ENCODE measurements around the gene MEPCE.
"Not testable (repeated sequence)": the region's sequence is repeated elsewhere in the genome, so short reads cannot be mapped to it uniquely, and the experiment has no call there.

The MEPCE gene, protein sequence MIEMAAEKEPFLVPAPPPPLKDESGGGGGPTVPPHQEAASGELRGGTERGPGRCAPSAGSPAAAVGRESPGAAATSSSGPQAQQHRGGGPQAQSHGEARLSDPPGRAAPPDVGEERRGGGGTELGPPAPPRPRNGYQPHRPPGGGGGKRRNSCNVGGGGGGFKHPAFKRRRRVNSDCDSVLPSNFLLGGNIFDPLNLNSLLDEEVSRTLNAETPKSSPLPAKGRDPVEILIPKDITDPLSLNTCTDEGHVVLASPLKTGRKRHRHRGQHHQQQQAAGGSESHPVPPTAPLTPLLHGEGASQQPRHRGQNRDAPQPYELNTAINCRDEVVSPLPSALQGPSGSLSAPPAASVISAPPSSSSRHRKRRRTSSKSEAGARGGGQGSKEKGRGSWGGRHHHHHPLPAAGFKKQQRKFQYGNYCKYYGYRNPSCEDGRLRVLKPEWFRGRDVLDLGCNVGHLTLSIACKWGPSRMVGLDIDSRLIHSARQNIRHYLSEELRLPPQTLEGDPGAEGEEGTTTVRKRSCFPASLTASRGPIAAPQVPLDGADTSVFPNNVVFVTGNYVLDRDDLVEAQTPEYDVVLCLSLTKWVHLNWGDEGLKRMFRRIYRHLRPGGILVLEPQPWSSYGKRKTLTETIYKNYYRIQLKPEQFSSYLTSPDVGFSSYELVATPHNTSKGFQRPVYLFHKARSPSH

DNA sequence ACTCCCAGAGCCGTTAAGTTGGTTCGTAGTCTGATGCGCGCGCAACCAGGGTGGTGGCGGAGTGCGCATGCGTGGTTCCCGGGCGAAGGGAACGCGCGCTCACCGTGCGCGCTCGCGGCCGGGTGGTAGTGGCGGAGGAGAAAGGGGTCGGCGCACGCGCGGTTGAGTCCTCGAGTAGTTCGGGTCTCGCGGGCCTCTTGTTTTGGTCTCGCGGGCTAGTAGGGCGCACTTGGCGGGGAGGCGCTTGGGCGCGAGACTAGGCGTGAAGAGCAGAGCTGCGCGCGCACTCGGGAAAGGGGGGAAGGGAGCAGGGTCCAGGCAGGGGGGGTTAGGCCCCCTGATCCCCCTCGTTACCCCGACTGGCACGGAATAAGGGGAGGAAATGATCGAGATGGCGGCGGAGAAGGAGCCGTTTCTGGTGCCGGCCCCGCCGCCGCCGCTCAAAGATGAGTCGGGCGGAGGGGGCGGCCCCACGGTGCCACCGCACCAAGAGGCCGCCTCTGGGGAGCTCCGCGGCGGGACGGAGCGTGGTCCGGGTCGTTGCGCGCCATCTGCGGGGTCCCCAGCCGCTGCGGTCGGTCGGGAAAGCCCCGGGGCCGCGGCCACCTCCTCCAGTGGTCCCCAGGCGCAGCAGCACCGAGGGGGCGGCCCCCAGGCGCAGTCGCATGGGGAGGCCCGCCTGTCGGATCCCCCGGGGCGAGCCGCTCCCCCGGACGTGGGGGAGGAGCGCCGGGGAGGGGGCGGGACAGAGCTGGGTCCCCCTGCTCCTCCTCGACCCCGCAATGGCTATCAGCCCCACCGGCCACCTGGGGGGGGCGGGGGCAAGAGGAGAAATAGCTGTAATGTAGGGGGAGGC, at the start of gene MEPCE:
Gene MEPCE (plus strand): TSS at position 195 of the 856 bp plus-strand sequence. CDS start 188 bp downstream, at position 383.
- TF ChIP-seq, protein P1, sequence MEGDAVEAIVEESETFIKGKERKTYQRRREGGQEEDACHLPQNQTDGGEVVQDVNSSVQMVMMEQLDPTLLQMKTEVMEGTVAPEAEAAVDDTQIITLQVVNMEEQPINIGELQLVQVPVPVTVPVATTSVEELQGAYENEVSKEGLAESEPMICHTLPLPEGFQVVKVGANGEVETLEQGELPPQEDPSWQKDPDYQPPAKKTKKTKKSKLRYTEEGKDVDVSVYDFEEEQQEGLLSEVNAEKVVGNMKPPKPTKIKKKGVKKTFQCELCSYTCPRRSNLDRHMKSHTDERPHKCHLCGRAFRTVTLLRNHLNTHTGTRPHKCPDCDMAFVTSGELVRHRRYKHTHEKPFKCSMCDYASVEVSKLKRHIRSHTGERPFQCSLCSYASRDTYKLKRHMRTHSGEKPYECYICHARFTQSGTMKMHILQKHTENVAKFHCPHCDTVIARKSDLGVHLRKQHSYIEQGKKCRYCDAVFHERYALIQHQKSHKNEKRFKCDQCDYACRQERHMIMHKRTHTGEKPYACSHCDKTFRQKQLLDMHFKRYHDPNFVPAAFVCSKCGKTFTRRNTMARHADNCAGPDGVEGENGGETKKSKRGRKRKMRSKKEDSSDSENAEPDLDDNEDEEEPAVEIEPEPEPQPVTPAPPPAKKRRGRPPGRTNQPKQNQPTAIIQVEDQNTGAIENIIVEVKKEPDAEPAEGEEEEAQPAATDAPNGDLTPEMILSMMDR (IDR thresholded peaks at IDR 0.05; ENCODE audit: extremely low read depth, missing control alignments): no peak
- peak; percentile 95 for DNase-seq (ENCODE audit: low spot score)

DNA sequence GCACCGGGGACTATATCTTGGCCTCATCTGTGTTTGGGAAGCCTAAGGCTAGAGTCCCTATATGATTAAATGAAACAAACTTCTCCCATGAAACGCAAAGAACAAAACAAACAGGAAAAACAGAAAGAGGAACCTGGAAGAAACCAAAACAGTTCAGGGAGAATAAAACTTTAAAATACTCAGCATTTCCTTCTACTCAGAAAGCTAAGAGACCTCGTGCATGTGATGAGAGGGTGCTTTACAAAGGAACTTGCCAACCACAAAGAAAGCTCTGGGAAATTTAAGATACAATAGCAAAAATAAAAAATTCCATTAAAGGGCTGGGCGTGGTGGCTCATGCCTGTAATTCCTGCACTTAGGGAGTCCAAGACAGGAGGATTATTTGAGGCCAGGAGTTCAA, 49.4 kb upstream of the MEPCE start:
- TF ChIP-seq, protein P1 (IDR thresholded peaks at IDR 0.05; ENCODE audit: extremely low read depth, missing control alignments): no peak
- no peak for DNase-seq (ENCODE audit: low spot score)

DNA sequence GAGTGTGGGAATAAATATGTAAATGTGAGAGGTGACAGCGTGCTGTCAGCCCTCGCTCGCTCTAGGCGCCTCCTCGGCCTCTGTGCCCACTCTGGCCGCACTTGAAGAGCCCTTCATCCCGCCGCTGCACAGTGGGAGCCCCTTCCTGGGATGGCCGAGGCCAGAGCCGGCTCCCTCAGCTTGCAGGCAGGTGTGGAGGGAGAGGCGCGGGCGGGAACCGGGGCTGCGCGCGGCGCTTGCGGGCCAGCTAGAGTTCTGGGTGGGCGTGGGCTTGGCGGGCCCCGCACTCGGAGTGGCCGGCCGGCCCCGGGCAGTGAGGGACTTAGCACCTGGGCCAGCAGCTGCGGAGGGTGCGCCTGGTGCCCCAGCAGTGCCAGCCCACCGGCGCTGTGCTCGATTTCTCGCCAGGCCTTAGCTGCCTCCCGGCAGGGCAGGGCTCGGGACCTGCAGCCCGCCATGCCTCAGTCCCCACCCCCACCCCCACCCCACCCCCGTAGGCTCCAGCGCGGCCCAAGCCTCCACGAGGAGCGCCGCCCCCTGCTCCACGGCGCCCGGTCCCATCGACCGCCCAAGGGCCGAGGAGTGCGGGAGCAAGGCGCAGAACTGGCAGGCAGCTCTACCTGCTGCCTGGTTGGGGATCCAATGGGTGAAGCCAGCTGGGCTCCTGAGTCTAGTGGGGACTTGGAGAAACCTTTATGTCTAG, 47.9 kb upstream of the MEPCE start:
- not testable (repeated sequence) for DNase-seq (ENCODE audit: low spot score)

DNA sequence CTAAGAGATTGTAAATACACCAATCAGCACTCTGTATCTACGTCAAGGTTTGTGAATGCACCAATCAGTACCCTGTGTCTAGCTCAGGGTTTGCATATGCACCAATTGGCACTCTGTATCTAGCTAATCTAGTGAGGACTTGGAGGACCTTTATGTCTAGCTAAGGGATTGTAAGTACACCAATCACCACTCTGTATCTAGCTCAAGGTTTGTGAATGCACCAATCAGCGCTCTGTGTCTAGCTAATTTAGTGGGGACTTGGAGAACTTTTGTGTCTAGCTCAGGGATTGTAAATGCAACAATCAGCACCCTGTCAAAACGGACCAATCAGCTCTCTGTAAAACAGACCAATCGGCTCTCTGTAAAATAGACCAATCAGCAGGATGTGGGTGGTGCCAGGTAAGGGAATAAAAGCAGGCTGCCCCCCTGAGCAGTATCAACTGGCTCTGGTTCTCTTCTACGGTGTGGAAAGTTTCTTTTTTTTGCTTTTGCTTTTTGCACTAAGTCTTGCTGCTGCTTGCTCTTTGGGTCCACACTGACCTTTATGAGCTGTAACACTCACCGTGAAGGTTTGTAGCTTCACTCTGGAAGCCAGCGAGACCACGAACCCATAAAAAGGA, 47.3 kb upstream of the MEPCE start:
- not testable (repeated sequence) for DNase-seq (ENCODE audit: low spot score)

DNA sequence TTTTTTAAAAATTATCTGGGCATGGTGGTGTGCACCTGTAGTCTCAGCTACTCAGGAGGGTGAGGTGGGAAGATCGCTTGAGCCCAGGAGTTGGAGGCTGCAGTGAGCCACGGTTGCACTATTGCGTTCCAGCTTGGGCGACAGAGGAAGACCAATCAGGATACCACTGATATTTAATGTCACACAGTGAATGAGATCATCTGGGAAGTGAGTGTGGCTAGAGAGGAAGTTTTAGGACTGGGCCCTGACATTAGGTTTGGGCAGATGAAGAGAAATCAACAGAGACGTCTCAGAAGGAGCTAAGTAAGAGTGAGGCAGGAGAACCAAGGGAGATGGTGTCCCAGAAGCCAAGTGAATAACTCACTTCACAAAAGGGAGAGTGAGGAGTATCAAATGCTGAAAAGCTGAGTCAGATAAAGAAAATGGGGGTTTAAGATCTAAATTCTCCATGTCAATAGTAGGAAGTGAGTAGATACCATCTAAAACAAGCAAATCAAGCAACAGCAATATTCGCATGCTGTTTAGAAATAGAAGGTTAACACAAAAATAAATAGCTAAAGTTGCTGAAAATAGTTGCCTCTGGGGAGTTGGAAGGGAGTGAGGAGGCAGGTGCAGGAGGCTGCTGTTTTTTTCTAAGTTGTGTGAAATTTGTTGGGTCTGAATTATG, 44.9 kb upstream of the MEPCE start:
- TF ChIP-seq, protein P1 (IDR thresholded peaks at IDR 0.05; ENCODE audit: extremely low read depth, missing control alignments): no peak
- no peak for DNase-seq (ENCODE audit: low spot score)

DNA sequence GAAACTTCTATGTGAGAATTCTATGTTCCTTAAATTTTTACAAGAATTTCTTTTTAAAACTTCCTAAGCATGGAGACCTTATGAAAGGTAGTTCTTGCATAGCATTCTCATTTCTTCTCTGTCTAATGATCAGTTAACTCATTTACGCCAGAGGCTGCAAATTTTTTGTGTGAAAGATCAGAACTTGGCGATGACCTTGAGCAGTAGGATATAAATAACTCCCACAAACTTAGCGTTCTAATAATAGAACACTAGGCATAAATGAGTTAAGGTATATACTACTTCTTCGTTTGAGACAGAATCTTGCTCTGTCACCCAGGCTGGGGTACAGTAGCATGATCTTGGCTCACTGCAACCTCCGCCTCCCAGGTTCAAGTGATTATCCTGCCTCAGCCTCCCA, 42.7 kb upstream of the MEPCE start:
- TF ChIP-seq, protein P1 (IDR thresholded peaks at IDR 0.05; ENCODE audit: extremely low read depth, missing control alignments): no peak
- DNase-seq (ENCODE audit: low spot score): no peak

DNA sequence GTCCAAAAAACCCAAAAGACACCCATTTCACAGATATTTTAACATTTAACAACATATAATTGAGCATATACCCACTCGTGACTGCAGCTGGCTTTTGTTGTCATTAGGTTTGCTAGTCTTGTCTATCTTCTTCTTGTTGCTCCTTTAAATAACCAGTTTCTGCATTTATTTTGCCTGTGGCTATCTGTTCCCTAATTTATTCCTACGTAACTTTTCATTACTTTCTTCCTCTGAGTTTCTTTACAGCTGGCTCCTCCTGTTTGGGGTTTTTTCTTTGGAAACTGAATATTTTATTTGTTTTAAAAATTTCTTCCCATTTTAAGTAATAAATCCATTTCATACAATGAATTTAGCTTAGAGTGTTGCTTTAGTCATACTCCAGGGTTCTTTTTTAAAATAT, 41.9 kb upstream of the MEPCE start:
- TF ChIP-seq, protein P1 (IDR thresholded peaks at IDR 0.05; ENCODE audit: extremely low read depth, missing control alignments): no peak
- no peak for DNase-seq (ENCODE audit: low spot score)

All from GM20000 (cell line).